ENCODE measurements around the gene NRIP1. TPM values are rescaled to one million over a fixed set of nuclear protein-coding genes. Genes with fewer than 3 reads are reported as not detected.

Gene NRIP1
- total and polyA plus RNA-seq, 10 of the 15 experiments (the other 5 are each of a cell fraction or from before 2014, with no cell fraction given), result 2.9 to 26.1 (median 9.3) TPM

DNA sequence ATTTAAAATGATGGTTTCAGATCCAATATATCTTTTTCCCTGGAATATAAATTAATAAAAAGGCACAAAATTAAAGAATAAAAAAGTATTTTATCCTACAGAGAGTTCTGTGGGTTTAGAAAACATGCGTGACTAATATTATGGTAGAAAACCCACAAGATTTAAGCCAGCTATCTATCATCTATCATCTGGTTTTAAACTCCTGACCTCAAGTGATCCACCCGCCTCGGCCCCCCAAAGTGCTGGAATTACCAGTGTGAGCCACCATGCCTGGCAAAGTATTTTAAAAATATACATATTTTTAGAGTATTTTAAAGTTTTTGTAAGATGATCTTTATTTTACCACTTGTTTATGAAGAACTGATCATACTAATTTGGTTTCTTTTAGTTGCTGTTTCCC lies 79.5 kb downstream of the NRIP1 start (continued):
- TF ChIP-seq SIN3A (IDR thresholded peaks at IDR 0.05; ENCODE audit: low read depth, low read length), result no peak
- TF ChIP-seq, protein P1, sequence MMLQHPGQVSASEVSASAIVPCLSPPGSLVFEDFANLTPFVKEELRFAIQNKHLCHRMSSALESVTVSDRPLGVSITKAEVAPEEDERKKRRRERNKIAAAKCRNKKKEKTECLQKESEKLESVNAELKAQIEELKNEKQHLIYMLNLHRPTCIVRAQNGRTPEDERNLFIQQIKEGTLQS (IDR thresholded peaks at IDR 0.05; ENCODE audit: borderline replicate concordance, extremely low read depth, low read depth, low read length), result no peak

DNA sequence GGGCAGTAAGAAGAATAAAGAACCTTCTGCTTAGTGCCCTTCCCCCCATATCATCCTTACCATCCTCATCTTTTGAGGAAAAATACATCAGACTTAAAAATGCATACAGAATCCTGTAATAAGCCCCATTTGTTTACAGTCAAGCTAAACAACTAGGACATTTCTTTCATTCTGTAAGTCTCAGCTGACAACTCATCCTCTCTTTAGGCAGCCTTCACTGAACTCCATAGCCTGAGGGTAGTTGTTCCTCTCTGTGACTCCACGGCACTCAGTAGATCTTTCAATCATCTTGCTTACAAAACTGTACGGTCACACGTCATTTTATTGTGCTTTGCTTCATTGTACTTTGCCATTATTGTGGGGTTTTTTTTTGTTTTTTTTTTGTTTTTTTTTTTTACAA lies 82.5 kb downstream of the NRIP1 start:
- H2AFZ ChIP-seq (ENCODE audit: control insufficient read depth, low read depth, low read length), result no peak overlapping the region
- H3K4me2 ChIP-seq (ENCODE audit: control insufficient read depth, insufficient read depth), result no peak overlapping the region
- peaks cover 0 to 3% of the 10 kb centered on the region in 2 experiments; a peak in 1 of 4 replicates for H3K36me3 ChIP-seq (ENCODE audit: control insufficient read depth in 2 of 2, insufficient read depth in 2 of 2, low read length in 1 of 2)
- WGBS (ENCODE audit: insufficient coverage, insufficient replicate concordance, low lambda C conversion rate, missing lambda C conversion rate), result 37% methylated on average over 3 of the region's 3 CpGs
- POLR2A ChIA-PET, result no interaction called here
- no peak for FAIRE-seq
- TF ChIP-seq POU2F2 (IDR thresholded peaks at IDR 0.05; ENCODE audit: borderline replicate concordance, low read depth, low read length) (no peak), SP1 (IDR thresholded peaks at IDR 0.05; ENCODE audit: low read depth, low read length) (no peak), CREM (IDR thresholded peaks at IDR 0.05; ENCODE audit: low read depth) (no peak), HDGF (IDR thresholded peaks at IDR 0.05) (no peak), SRF (IDR thresholded peaks at IDR 0.05; ENCODE audit: low read depth in 2 of 2, low read length in 2 of 2) (no peak), DPF2 (IDR thresholded peaks at IDR 0.05) (no peak), RFX5 (IDR thresholded peaks at IDR 0.05; ENCODE audit: low read depth, low read length) (no peak), NR2C2 (IDR thresholded peaks at IDR 0.05; ENCODE audit: borderline replicate concordance, control insufficient read depth, insufficient read length, low read depth) (no peak), ZNF207 (IDR thresholded peaks at IDR 0.05; ENCODE audit: borderline replicate concordance) (no peak), IKZF2 (IDR thresholded peaks at IDR 0.05) (no peak), CBFB (IDR thresholded peaks at IDR 0.05; ENCODE audit: low read depth) (no peak), MEF2A (IDR thresholded peaks at IDR 0.05; ENCODE audit: insufficient read depth, low read depth, low read length) (no peak), MXI1 (IDR thresholded peaks at IDR 0.05; ENCODE audit: low read depth, low read length) (no peak)
- TF ChIP-seq, protein P2, sequence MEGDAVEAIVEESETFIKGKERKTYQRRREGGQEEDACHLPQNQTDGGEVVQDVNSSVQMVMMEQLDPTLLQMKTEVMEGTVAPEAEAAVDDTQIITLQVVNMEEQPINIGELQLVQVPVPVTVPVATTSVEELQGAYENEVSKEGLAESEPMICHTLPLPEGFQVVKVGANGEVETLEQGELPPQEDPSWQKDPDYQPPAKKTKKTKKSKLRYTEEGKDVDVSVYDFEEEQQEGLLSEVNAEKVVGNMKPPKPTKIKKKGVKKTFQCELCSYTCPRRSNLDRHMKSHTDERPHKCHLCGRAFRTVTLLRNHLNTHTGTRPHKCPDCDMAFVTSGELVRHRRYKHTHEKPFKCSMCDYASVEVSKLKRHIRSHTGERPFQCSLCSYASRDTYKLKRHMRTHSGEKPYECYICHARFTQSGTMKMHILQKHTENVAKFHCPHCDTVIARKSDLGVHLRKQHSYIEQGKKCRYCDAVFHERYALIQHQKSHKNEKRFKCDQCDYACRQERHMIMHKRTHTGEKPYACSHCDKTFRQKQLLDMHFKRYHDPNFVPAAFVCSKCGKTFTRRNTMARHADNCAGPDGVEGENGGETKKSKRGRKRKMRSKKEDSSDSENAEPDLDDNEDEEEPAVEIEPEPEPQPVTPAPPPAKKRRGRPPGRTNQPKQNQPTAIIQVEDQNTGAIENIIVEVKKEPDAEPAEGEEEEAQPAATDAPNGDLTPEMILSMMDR (IDR thresholded peaks at IDR 0.05 in 2 of 3, conservative IDR thresholded peaks at IDR 0.05 in 1 of 3; ENCODE audit: control insufficient read depth in 2 of 3, extremely low read depth in 1 of 3, insufficient read depth in 1 of 3, low read depth in 3 of 3, low read length in 3 of 3), result no peak
- TF ChIP-seq, protein P3, sequence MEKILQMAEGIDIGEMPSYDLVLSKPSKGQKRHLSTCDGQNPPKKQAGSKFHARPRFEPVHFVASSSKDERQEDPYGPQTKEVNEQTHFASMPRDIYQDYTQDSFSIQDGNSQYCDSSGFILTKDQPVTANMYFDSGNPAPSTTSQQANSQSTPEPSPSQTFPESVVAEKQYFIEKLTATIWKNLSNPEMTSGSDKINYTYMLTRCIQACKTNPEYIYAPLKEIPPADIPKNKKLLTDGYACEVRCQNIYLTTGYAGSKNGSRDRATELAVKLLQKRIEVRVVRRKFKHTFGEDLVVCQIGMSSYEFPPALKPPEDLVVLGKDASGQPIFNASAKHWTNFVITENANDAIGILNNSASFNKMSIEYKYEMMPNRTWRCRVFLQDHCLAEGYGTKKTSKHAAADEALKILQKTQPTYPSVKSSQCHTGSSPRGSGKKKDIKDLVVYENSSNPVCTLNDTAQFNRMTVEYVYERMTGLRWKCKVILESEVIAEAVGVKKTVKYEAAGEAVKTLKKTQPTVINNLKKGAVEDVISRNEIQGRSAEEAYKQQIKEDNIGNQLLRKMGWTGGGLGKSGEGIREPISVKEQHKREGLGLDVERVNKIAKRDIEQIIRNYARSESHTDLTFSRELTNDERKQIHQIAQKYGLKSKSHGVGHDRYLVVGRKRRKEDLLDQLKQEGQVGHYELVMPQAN (conservative IDR thresholded peaks at IDR 0.05), result no peak
- TF ChIP-seq, protein P4, sequence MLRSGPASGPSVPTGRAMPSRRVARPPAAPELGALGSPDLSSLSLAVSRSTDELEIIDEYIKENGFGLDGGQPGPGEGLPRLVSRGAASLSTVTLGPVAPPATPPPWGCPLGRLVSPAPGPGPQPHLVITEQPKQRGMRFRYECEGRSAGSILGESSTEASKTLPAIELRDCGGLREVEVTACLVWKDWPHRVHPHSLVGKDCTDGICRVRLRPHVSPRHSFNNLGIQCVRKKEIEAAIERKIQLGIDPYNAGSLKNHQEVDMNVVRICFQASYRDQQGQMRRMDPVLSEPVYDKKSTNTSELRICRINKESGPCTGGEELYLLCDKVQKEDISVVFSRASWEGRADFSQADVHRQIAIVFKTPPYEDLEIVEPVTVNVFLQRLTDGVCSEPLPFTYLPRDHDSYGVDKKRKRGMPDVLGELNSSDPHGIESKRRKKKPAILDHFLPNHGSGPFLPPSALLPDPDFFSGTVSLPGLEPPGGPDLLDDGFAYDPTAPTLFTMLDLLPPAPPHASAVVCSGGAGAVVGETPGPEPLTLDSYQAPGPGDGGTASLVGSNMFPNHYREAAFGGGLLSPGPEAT (IDR thresholded peaks at IDR 0.05; ENCODE audit: low read depth), result no peak
- H3K79me2 ChIP-seq (ENCODE audit: control insufficient read depth, insufficient read depth, low read length), result no peaks in the 10 kb centered on the region
- BruUV-seq (replicated peaks), result no TSS peak
- H3K27me3 ChIP-seq (replicated peaks in 1 of 2; ENCODE audit: control insufficient read depth in 2 of 2, insufficient read depth in 2 of 2, low read length in 1 of 2), result no peaks in the 10 kb centered on the region
- CTCF ChIA-PET, result no interaction called here
- intact Hi-C loops (cut with micrococcal nuclease; ENCODE audit: unreplicated experiment), result no loop called here
- H3K27ac ChIP-seq (ENCODE audit: control insufficient read depth, insufficient read depth), result no peak overlapping the region
- H3K9ac ChIP-seq (ENCODE audit: control insufficient read depth, insufficient read depth, low read length), result no peak overlapping the region
- in situ Hi-C loops (cut with MboI), result no loop called here
- H4K20me1 ChIP-seq (ENCODE audit: control insufficient read depth, insufficient read depth), result no peaks in the 10 kb centered on the region
- RAD21 ChIA-PET (ENCODE audit: unreplicated experiment), result interaction anchor here (1.0 to 1.3 kb wide), 2 partner anchors 17 to 500 kb away, joined by 3 read pairs; no protein-coding TSS in a partner anchor
- no peak overlapping the region for H3K4me3 ChIP-seq
- SMC1A ChIA-PET (ENCODE audit: uncharacterized antibody, unreplicated experiment), result interaction anchor here (1.5 kb wide), 1 partner anchor 13 kb away, joined by 5 read pairs; no protein-coding TSS in a partner anchor
- H3K9me3 ChIP-seq (replicated peaks; ENCODE audit: control insufficient read depth, insufficient read depth, low read length), result no peaks in the 10 kb centered on the region
- H3K4me1 ChIP-seq (ENCODE audit: control insufficient read depth, insufficient read depth, low read length), result no peaks in the 10 kb centered on the region
- DNase-seq (ENCODE audit: low read depth, low spot score), result no peak
- ATAC-seq, result no peak

Data from GM12878 (cell line).